HG03039 (cell line): ENCODE data around the gene LEFTY2.
A peak's percentile ranks its signal among the peaks of the same experiment; 100 is the strongest.
"Not testable (repeated sequence)": the region's sequence is repeated elsewhere in the genome, so short reads cannot be mapped to it uniquely, and the experiment has no call there.

Experiments
- ATAC-seq: cut with Tn5 transposase; IDR thresholded peaks from one replicate; pipeline ENCODE4 v1.9.1; 2021; ENCODE audit warnings: mild to moderate bottlenecking, moderate library complexity; ENCODE audit not compliant: unreplicated experiment

The LEFTY2 gene

DNA sequence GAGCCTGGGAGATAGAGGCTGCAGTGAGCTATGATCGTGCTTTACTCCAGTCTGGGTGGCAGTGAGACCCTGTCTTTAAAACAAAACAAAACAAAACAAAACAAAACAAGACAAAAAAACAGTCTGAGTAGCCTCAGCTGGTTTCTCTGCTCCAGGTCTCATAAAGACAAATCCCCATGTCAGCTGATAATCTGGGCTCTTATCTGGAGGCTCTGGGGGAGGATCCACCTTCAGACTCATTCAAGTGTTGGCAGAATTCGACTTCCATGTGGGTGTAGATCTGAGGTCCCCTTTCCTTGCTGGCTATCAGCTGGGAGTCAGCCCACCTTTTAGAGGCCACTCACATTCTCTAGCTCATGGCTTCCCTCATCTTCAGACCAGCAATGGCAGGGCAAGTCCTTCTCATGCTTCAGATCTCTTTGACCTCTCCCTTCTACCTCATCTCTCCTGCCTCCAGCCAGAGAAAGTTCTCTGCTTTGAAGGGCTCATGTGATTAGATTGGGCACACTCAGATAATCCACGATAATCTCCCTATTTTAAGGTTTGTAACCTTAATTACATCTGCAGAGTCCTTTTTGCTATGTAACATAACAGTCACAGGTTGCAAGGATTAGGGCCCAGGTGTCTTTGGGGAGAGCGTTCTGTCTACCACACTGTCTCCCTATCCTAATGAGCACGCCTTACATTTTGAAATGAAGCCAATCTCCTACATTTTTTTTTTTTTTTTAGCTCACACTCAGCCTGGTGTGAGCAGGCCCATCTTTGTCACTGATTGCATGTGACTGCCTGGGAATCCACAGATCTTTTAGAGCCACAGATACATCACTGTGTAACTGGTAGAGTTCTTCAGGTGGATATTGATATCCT is 9.5 kb downstream of the LEFTY2 start:
- no peak for ATAC-seq

DNA sequence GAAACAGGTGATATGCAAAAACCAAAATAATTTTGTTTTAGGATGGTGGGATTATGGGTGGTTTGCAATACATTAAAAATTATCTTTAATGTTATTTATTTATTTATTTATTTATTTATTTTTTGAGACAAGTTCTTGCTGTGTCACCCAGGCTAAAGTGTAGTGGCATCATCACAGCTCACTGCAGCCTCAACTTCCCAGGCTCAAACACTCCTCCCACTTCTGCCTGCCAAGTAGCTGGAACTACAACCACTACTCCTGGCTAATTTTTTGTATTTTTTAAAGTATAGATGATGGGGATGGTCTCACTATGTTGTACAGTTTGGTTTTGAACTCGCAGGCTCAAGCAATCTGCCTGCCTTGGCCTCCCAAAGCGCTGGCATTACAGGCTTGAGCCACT is 10.5 kb downstream of the LEFTY2 start:
- no peak for ATAC-seq

DNA sequence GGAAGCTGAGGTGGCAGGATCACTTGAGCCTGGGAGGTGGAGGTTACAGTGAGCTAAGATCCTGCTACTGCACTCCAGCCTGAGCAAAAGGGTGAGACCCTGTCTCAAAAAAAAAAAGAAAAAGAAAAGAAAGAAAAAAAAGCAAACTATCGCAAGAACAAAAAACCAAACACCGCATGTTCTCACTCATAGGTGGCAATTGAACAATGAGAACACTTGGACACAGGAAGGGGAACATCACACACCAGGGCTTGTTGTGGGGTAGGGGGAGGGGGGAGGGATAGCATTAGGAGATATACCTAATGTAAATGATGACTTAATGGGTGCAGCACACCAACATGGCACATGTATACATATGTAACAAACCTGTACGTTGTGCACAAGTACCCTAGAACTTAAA is 11.6 kb downstream of the LEFTY2 start:
- ATAC-seq = not testable (repeated sequence)

- no peak for ATAC-seq
Observed at GRCh38 chr1:225928186-225929175, 12.5 kb downstream of the LEFTY2 start.

- no peak for ATAC-seq
Observed at GRCh38 chr1:225926551-225927113, 14.4 kb downstream of the LEFTY2 start.

DNA sequence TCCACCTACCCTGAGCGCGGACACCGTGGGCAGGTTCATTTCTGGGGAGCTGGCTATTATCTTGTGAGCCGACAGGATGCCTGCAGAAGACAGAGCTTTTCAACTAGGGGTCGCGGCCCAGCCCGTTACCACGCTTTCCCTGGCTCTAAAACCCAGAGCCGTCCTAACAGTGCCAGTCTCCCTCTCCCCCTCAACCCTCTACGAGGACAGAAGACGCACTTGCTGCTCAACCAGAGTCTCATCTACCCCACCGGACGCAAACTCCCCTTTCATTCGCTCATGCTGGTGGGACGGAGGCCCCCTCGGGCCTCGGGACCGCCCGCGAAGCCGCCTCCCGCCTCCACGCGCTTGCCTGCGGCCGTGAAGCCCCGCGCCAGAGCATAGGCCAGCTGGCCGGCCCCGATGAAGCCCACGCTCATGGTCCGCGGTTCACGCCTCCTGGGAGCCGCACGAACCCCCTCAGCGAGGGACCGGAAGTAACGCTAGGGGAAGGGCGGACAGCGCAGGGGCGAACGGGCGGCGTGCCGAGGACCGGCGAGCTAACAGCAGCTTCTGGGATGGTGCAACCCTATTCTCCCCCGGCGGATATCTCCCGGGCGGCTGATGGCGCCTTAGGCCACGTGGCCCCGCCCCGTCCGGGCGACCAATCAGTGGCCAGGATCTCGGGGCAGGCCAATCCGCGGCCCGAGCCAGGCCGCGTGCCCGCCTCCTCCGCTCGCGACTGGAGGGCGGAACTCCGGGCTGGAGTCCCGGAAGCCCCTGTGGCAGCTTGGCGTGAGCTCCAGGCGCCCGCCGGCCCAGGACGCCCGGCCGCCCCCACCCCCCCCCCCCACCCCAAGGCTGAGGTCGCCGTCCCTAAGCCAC is 17.1 kb downstream of the LEFTY2 start, which contains the start of gene PYCR2:
Gene PYCR2 (minus strand): TSS at position 559 of the 864 bp plus-strand sequence. CDS start 140 bp downstream, at position 419.
- peak; percentile 97 for ATAC-seq

DNA sequence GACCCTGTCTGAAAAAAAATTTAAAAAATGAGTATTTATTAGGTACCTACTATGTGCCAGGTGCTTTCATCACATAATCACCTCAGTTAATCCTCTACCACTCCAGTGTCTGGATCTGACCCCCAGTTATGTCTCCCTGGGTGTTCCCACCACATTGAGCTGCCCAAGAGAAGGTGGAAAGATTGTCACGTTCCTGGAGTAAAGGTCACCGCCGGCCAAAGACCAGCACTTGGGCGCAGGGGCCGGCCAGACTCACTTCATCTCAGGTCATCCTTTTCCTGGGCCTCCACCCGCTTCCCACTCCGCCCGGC is 17.7 kb downstream of the LEFTY2 start:
- ATAC-seq = no peak

- no peak for ATAC-seq
Observed at GRCh38 chr1:225921734-225922709, 19.0 kb downstream of the LEFTY2 start.

- ATAC-seq = no peak
Observed at GRCh38 chr1:225919906-225920305, 21.1 kb downstream of the LEFTY2 start.

DNA sequence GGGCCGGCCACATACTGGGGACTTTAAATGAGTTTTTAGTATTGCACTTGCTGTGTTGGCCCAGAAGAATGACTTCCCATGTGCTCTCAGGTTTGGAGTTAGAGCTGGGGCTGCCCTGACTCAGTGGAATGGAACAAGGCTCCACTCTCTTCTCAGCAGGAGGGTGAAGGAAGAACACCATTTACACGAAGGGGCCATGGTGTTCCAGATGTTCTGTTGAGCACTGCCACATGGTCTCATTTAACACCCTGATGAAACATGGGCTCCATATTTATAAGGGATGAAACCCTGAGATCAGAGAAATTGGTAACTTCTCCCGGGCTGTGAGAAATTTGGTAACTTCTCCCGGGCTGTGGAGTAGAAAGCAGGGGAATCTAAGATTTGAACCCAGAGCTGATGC is 22.7 kb downstream of the LEFTY2 start:
- ATAC-seq = no peak

DNA sequence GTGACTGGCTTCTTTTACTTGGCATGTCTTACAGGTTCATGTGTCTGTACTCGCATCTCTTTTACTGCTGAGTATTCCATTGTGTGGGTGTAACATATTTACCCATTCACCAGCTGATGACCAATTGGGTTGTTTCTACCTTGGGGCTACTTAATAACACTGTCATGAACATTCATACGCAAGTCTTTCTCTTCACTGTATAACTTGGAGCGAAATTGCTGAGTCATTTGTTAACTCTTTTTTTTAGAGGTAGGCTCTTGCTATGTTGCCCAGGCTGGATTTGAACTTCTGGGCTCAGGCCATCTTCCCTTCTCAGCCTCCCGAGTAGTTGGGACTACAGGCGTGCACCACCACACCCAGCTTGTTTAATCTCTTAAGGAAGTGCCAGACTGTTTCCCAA is 23.5 kb downstream of the LEFTY2 start:
- no peak for ATAC-seq

DNA sequence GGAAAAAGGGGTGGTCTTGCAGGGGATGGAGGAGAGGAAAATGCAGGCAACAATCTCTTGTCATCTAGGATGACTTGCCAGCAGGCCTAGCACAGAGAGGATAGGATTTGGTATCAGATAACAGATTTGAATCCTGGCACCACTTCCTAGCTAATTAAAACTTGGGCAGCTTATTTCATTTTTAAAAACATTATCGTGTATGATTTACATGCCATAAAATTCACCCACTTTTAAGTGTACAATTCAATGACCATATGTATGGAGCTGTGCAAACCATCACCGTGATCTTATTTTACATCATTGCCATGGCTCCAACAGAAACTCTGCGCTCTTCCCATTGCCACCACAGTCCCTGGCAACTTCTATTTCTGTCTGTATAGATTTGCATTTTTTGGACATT is 23.9 kb downstream of the LEFTY2 start:
- no peak for ATAC-seq

DNA sequence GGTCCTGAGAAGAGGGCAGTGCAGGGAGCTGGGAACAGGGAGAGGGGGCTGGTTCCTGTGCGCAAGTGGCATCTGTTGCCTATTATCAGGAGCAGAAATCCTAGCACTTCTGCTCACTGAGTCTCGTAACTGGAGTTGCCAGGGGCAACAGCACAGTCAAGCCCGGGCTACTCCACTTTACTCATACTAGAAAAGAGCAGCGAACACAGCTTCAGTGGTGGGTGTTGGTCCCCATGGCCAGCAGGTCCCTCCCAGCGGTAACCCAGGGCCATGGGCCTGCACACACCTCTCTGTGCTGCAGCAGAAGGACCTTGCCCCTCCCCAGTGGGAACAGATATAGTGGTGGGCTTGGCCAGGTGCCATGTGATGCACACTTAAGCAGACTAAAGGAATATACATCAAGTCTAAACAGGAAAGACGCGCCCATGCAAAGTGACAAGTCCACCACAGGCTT is 25.5 kb downstream of the LEFTY2 start:
- ATAC-seq = no peak

- no peak for ATAC-seq
Observed at GRCh38 chr1:225914947-225915346, 26.1 kb downstream of the LEFTY2 start.

DNA sequence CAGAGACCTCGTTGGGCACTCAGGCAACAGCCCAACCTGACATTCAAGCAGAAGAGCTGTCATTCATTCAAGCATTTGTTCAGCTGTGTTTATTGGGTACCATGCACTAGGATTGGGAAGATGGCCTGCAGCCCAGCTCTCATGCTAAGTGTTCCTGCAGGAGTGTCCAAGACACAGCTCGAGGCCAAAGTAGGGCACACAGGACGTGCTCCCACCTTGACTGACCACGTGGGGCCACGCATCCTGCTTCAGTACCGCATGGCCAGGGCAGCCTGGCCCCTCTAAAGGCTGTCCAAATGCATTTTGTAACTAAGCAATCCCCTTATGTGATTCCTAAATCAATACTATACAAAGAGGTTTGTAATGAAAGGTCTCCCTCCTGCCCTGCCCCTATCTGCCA is 26.6 kb downstream of the LEFTY2 start:
- no peak for ATAC-seq

DNA sequence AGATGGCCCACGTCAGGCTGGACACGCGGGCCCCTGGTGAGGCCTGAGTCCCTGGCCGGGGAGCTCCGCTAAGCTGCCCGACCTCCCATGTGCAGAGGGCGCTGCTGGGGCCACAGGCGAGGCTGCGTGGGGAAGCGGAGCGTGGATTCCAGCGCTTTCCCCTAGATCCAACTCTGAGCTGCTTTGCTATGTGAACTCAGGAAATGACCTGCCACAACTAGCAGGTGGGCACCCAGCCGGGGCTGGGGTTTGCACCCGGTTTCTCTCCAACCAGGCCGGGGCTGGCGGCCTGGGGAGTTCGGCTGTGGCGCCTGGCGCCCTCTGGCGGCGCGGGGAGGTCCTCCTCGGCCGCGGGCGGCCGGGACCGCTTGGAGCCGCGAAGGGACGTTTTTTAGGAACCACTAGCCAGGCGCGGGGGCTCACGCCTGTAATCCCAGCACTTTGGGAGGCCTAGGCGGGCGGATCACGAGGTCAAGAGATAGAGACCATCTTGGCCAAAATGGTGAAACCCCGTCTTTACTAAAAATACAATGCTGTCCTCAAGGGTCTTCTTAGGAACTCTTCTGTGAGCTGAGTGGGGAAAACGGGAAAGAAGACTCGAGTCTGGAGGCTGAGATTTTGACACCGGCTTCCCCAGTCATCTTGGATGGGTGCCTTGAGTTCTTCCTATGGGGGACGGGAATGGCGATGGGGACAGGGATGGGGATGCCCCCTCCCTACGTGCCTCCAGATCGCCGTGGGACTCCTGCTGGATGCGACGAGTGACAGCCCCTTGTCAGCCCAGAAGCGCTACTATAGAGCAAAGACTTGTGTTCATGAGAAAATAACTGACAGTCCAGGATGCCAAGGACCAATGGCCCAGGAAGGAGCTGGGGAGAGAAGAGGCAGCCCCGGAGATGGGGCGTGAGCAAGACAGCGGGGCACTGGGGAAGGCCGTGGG is 29.6 kb downstream of the LEFTY2 start:
- peak; percentile 55 for ATAC-seq

DNA sequence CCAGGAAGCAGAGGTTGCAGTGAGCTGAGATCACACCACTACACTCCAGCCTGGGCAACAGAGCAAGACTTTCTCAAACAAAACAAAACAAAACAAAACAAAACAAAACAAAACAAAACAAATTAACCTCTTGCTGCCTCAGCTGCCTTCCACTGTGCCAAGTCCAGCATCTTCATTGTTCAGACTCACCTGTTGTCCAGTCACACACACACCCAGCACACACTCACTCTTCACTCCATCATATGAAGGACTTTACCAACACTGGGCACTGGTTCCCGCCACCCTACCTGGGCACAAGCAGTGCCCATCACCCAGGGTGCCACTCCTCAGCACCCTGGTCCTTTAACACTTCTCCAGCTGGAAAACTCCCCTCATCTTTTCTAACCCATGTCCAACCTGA is 31.5 kb downstream of the LEFTY2 start:
- no peak for ATAC-seq

GRCh38 chr1:225908773-225909172 is 32.2 kb downstream of the LEFTY2 start:
- ATAC-seq = no peak
